HepG2 (cell line): ENCODE measurements around the gene VAC14. TPM values are rescaled to one million over a fixed set of nuclear protein-coding genes. Genes with fewer than 3 reads are reported as not detected.

Source experiments
- CBX2 ChIP-seq, 2 experiments: fragments of 200-600 bp in 1 of 2; sonication (generic); formaldehyde crosslinking in 1 of 2; IDR thresholded peaks; 2 replicates each; pipeline versions ENCODE4 v1.7.0 to v1.8.1; 2018 to 2022; ENCODE audit warnings: low read depth in 2 of 2, low read length in 1 of 2, mild to moderate bottlenecking in 1 of 2, missing genetic modification reagents in 1 of 2
- ETV5 ChIP-seq: IDR thresholded peaks from 2 replicates; pipeline ENCODE4 v1.6.1; 2018; ENCODE audit warnings: missing biosample characterization, missing genetic modification reagents, inconsistent platforms, borderline replicate concordance
- HHEX ChIP-seq: IDR thresholded peaks from 2 replicates; pipeline ENCODE4 v1.6.1; 2016; ENCODE audit warnings: control low read depth
- IRF9 ChIP-seq: sonication (generic); formaldehyde crosslinking; IDR thresholded peaks from 2 replicates; pipeline ENCODE4 v1.8.0; 2022; ENCODE audit warnings: missing genetic modification reagents, mild to moderate bottlenecking, borderline replicate concordance
- KAT2B ChIP-seq: fragments of 150-350 bp; IDR thresholded peaks from 2 replicates; pipeline ENCODE4 v1.6.1; 2014; ENCODE audit warnings: low read depth, low read length, borderline replicate concordance
- MYC ChIP-seq: sonication (generic); formaldehyde crosslinking; IDR thresholded peaks from 2 replicates; pipeline ENCODE4 v1.9.0; 2021; ENCODE audit warnings: missing genetic modification reagents, borderline replicate concordance
- NFE2L1 ChIP-seq: sonication (generic); formaldehyde crosslinking; IDR thresholded peaks from 2 replicates; pipeline ENCODE4 v1.4.0; 2020; ENCODE audit warnings: missing genetic modification reagents, mild to moderate bottlenecking, borderline replicate concordance
- PHF21A ChIP-seq: sonication (generic); formaldehyde crosslinking; IDR thresholded peaks from 2 replicates; pipeline ENCODE4 v1.5.0; 2020; ENCODE audit warnings: mild to moderate bottlenecking, missing genetic modification reagents
- PHF8 ChIP-seq: sonication (generic); formaldehyde crosslinking; IDR thresholded peaks from 2 replicates; pipeline ENCODE4 v1.5.0; 2020; ENCODE audit warnings: missing genetic modification reagents
- RFX3 ChIP-seq: IDR thresholded peaks from 2 replicates; pipeline ENCODE4 v1.6.1; 2016; ENCODE audit warnings: missing biosample characterization, missing genetic modification reagents
- XBP1 ChIP-seq: sonication (generic); formaldehyde crosslinking; IDR thresholded peaks from 2 replicates; pipeline ENCODE4 v1.5.0; 2020; ENCODE audit warnings: missing genetic modification reagents
- ZBTB49 ChIP-seq: sonication (generic); formaldehyde crosslinking; IDR thresholded peaks from 2 replicates; pipeline ENCODE4 v1.4.0; 2020; ENCODE audit warnings: missing genetic modification reagents, borderline replicate concordance
- ZC3H13 ChIP-seq: sonication (generic); formaldehyde crosslinking; IDR thresholded peaks from 2 replicates; pipeline ENCODE4 v1.8.1; 2023; ENCODE audit warnings: mild to moderate bottlenecking, missing genetic modification reagents, moderate library complexity
- ZIK1 ChIP-seq: sonication (generic); formaldehyde crosslinking; IDR thresholded peaks from 2 replicates; pipeline ENCODE4 v1.5.0; 2020; ENCODE audit warnings: mild to moderate bottlenecking, low read depth, missing genetic modification reagents, borderline replicate concordance
- ZNF224 ChIP-seq: sonication (generic); formaldehyde crosslinking; IDR thresholded peaks from 2 replicates; pipeline ENCODE4 v1.5.0; 2020; ENCODE audit warnings: mild to moderate bottlenecking, missing genetic modification reagents
- ZNF225 ChIP-seq: sonication (generic); formaldehyde crosslinking; IDR thresholded peaks from 2 replicates; pipeline ENCODE4 v1.4.0; 2020; ENCODE audit warnings: mild to moderate bottlenecking, missing genetic modification reagents
- ZNF230 ChIP-seq: sonication (generic); formaldehyde crosslinking; IDR thresholded peaks from 2 replicates; pipeline ENCODE4 v1.4.0; 2020; ENCODE audit warnings: mild to moderate bottlenecking, missing genetic modification reagents
- ZNF234 ChIP-seq: sonication (generic); formaldehyde crosslinking; conservative IDR thresholded peaks from 2 replicates; pipeline ENCODE4 v1.5.1; 2020; ENCODE audit warnings: mild to moderate bottlenecking, missing genetic modification reagents
- ZNF530 ChIP-seq: sonication (generic); formaldehyde crosslinking; IDR thresholded peaks from 2 replicates; pipeline ENCODE4 v1.5.0; 2020; ENCODE audit warnings: low read depth, mild to moderate bottlenecking, missing genetic modification reagents
- ZNF737 ChIP-seq: sonication (generic); formaldehyde crosslinking; IDR thresholded peaks from 2 replicates; pipeline ENCODE4 v1.5.0; 2020; ENCODE audit warnings: missing genetic modification reagents, mild to moderate bottlenecking, borderline replicate concordance
- ZNF761 ChIP-seq: sonication (generic); formaldehyde crosslinking; conservative IDR thresholded peaks from 2 replicates; pipeline ENCODE4 v1.4.0; 2020; ENCODE audit warnings: mild to moderate bottlenecking, missing genetic modification reagents
- ZNF83 ChIP-seq: sonication (generic); formaldehyde crosslinking; IDR thresholded peaks from 2 replicates; pipeline ENCODE4 v1.4.0; 2020; ENCODE audit warnings: missing genetic modification reagents, mild to moderate bottlenecking, borderline replicate concordance
- ZNF883 ChIP-seq: sonication (generic); formaldehyde crosslinking; IDR thresholded peaks from 2 replicates; pipeline ENCODE4 v1.5.1; 2020; ENCODE audit warnings: mild to moderate bottlenecking, missing genetic modification reagents; ENCODE audit errors: not compliant biosample characterization
- polyA plus RNA-seq, 8 experiments: library from polyadenylated mRNA; depleted of rRNA in 3 of 8; stranded (reverse) in 7 of 8; unstranded in 1 of 8; fragments of >200 nt; fragmentation: Illumina TruSeq in 4 of 8; extraction: Trizol in 4 of 8; gene quantifications; 2 replicates each; pipeline versions ENCODE4 v1.2.1 to v1.2.3, GENCODE V29; 2011 to 2016; ENCODE audit warnings: low read depth in 4 of 8, missing spikeins in 1 of 8, mixed read lengths in 1 of 8; ENCODE audit not compliant: insufficient read depth in 1 of 8
- total RNA-seq, 5 experiments: library from RNA; depleted of rRNA; stranded (reverse); fragments of >200 nt; fragmentation: Illumina TruSeq; extraction: Trizol; gene quantifications; 2 replicates each; pipeline ENCODE4 v1.2.3, GENCODE V29; 2016; ENCODE audit warnings: low read depth in 1 of 5
- TF ChIP-seq, protein P1 (sequence below): sonication (generic); formaldehyde crosslinking; IDR thresholded peaks from 2 replicates; pipeline ENCODE4 v1.9.0; 2021; ENCODE audit warnings: missing genetic modification reagents, borderline replicate concordance

The VAC14 gene
- total and polyA plus RNA-seq, 2 of the 13 experiments (the other 11 are each of a cell fraction or from before 2014, with no cell fraction given) = 23.5 to 24.6 TPM

- TF ChIP-seq MYC (peak; percentile 71; the same call in 1 of the 2 replicates), HHEX (CRISPR knock-in tag) (no peak), ZBTB49 (CRISPR knock-in tag) (no peak), CBX2 (IDR thresholded peaks at IDR 0.05; ENCODE audit: low read depth, low read length) (no peak), CBX2 (CRISPR knock-in tag; IDR thresholded peaks at IDR 0.05; ENCODE audit: low read depth) (no peak), NFE2L1 (no peak), ZNF883 (CRISPR knock-in tag) (no peak), ZNF761 (CRISPR knock-in tag) (no peak), XBP1 (CRISPR knock-in tag) (no peak), ZNF737 (CRISPR knock-in tag) (no peak), ZIK1 (CRISPR knock-in tag) (no peak), ZNF225 (CRISPR knock-in tag) (no peak), IRF9 (CRISPR knock-in tag) (no peak), ZC3H13 (CRISPR knock-in tag) (0 out of 2 replicates have a peak, but pooled peaks have one; percentile 11), ZNF234 (no peak), KAT2B (no peak), PHF21A (CRISPR knock-in tag) (no peak; the same call in 1 of the 2 replicates), RFX3 (CRISPR knock-in tag) (no peak), ZNF230 (CRISPR knock-in tag) (0 out of 2 replicates have a peak, but pooled peaks have one; percentile 2), ETV5 (CRISPR knock-in tag) (peak; percentile 28; the same call in 1 of the 2 replicates), ZNF83 (CRISPR knock-in tag) (no peak), ZNF224 (CRISPR knock-in tag) (no peak), ZNF530 (CRISPR knock-in tag) (no peak), PHF8 (no peak)
- TF ChIP-seq, protein P1, sequence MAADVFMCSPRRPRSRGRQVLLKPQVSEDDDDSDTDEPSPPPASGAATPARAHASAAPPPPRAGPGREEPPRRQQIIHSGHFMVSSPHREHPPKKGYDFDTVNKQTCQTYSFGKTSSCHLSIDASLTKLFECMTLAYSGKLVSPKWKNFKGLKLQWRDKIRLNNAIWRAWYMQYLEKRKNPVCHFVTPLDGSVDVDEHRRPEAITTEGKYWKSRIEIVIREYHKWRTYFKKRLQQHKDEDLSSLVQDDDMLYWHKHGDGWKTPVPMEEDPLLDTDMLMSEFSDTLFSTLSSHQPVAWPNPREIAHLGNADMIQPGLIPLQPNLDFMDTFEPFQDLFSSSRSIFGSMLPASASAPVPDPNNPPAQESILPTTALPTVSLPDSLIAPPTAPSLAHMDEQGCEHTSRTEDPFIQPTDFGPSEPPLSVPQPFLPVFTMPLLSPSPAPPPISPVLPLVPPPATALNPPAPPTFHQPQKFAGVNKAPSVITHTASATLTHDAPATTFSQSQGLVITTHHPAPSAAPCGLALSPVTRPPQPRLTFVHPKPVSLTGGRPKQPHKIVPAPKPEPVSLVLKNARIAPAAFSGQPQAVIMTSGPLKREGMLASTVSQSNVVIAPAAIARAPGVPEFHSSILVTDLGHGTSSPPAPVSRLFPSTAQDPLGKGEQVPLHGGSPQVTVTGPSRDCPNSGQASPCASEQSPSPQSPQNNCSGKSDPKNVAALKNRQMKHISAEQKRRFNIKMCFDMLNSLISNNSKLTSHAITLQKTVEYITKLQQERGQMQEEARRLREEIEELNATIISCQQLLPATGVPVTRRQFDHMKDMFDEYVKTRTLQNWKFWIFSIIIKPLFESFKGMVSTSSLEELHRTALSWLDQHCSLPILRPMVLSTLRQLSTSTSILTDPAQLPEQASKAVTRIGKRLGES = no peak
Observed at GRCh38 chr16:70738083-70738977, 62.6 kb downstream of the VAC14 start (continued).
